Fibroblast of pulmonary artery (primary cell): ENCODE data around the gene OVCA2.

Experiments
- DNase-seq: peaks from one replicate; pipeline ENCODE4 v3.0.0-alpha.2; 2010; ENCODE audit warnings: low read depth
- H3K4me3 ChIP-seq: replicated peaks from 2 replicates; pipeline ENCODE4 v1.5.1; 2011; ENCODE audit warnings: low read depth, mild to moderate bottlenecking, control low read depth, low read length, moderate library complexity
- TF ChIP-seq, protein P1 (sequence below): IDR thresholded peaks from 2 replicates; pipeline ENCODE4 v1.5.1; 2011; ENCODE audit warnings: mild to moderate bottlenecking, control low read depth, low read length, inconsistent platforms; ENCODE audit errors: missing control alignments

Gene OVCA2

DNA sequence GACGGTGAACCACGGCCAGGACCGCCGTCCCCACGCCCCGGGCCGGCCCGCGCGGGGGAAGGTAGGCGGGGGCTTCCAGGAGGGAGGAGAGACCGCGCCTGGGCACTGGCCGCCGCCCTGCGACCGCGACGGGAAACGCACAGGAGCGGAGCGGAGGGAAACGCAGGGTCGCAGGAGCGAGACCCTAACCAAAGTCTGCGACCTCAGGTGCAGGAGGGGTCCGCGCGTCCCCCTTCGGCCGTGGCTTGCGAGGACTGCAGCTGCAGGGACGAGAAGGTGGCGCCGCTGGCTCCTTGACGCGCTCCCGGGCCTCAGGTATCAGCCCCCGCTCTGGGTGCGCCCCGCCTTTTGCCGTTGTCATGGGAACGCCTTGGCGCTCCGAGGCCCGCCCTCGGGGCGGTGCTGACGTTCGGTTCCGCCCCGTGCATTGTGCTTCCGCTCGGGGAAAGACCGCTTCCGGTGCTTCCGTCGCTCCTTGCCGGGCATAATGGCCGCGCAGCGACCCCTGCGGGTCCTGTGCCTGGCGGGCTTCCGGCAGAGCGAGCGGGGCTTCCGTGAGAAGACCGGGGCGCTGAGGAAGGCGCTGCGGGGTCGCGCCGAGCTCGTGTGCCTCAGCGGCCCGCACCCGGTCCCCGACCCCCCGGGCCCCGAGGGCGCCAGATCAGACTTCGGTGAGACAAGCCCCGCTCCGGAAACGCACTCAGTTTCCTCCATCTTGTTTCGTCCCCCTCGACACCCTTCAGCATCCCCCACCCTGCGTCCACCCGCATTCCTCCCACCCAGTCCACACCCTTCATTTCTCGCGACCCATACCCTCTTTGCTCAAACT is at the start of gene OVCA2:
OVCA2 (plus strand) TSS at position 462 of the 829 bp plus-strand sequence; CDS start at position 488, 26 bp downstream.
- H3K4me3 ChIP-seq, result peak within 1 kb of the TSS; percentile 94
- TF ChIP-seq, protein P1, sequence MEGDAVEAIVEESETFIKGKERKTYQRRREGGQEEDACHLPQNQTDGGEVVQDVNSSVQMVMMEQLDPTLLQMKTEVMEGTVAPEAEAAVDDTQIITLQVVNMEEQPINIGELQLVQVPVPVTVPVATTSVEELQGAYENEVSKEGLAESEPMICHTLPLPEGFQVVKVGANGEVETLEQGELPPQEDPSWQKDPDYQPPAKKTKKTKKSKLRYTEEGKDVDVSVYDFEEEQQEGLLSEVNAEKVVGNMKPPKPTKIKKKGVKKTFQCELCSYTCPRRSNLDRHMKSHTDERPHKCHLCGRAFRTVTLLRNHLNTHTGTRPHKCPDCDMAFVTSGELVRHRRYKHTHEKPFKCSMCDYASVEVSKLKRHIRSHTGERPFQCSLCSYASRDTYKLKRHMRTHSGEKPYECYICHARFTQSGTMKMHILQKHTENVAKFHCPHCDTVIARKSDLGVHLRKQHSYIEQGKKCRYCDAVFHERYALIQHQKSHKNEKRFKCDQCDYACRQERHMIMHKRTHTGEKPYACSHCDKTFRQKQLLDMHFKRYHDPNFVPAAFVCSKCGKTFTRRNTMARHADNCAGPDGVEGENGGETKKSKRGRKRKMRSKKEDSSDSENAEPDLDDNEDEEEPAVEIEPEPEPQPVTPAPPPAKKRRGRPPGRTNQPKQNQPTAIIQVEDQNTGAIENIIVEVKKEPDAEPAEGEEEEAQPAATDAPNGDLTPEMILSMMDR, result peak; percentile 34
- peak; percentile 95 for DNase-seq

DNA sequence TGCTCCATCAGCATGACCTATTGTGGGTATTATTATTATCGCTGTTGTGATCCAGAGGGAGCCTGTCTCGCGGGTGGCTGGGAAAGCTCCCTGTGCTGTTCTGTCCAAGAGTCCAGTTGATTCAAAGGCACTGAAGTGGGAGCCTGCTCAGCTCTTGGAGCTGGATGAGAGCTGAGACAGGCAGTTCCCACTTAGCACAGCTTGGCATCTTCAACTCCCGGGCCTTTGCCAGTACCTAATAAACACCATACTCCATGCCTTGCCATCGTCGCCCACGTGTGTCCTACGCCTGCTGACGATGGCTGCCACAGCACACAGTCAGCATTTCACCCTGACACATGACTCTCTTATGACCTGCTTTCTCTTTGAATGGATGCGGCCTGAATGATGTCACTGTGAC is 49.3 kb upstream of the OVCA2 start:
- no peak overlapping the region for H3K4me3 ChIP-seq
- TF ChIP-seq, protein P1, result no peak
- no peak for DNase-seq

DNA sequence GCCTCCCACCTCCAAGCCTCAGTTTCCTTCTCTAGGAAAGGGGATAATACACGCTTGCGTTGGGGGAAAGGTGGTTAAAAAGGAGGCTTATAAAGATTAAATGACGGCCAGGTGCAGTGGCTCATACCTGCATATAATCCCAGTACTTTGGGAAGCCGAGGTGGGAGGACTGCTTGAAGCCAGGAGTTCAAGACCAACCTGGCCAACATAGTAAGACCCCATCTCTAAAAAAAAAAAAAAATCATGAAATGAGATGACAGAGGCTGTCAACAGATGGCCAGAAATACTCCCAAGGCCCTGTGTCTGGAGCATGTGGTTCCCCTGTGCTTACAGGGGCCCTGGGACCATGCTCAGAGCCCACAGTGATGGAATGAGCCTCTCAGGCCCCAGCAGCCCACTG is 47.1 kb upstream of the OVCA2 start:
- TF ChIP-seq, protein P1, result no peak
- DNase-seq, result no peak
- H3K4me3 ChIP-seq, result no peak overlapping the region

DNA sequence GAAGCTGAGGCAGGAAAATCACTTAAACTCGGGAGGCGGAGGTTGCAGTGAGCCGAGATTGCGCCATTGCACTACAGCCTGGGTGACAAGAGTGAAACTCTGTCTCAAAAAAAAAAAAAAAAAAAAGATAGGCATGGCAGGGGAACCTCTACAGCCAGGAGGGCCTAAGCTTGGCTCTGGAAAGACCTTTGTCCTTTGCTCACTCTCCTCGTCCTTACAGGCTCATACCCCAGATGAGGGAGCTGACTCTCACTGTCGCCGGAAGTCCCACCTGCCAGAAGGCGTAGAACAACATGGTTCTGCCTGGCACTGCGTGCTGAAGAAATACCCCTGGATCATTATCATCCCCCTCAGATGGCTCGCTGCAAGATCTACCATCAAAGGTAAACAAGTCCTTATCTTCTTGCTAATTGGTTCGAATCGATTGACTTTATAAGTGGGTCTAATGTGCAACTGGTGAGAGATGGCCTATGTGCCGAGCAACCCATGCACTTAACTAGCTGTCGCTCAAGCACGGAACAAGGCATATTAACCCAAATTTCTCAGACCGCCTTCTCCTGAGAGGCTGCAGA is 46.4 kb upstream of the OVCA2 start:
- DNase-seq, result no peak
- TF ChIP-seq, protein P1, result no peak
- no peak overlapping the region for H3K4me3 ChIP-seq

DNA sequence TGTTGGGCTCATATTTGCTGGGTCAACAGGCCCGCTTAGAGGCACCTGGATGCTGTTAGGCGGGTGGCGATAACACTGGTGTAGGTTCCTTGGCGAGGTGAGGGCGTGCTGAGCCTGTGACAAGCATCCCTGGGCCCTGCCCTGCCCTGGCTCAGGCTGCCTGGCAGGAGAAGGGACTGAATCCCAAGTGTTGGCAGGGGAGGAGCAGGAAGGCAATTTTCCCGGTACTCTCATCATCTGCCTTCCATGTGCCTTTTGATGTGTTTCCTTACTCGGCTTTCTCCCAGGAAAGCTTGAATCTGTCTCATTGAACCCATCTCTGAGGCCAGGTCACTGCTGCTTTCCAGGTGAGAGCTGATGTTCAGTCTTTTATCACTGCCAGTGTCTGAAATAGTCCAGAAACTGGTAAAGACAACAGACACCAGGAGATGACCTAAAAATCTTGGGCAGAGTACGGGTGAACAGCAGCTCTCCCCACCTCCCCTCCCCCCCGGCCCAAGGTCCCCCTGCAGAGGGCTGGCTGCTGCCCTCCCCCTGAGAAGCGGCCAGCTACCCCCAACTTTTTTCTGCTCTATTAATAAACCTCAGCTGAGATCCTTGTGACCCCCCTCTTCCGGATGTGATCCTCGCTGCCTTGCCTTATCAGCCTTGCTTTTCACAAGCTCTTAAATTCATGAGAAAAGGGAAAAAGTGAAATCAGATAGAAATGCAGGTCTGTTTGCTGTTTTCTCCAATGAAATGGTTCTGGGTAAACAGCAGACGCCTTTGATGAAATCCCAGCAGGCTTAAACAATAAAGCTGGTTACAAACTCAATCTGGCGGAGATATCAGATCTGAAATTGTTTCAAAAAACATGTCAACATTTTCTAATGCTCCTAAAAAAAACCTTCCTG is 45.7 kb upstream of the OVCA2 start:
- TF ChIP-seq, protein P1, result no peak
- DNase-seq, result no peak
- H3K4me3 ChIP-seq, result no peak overlapping the region

DNA sequence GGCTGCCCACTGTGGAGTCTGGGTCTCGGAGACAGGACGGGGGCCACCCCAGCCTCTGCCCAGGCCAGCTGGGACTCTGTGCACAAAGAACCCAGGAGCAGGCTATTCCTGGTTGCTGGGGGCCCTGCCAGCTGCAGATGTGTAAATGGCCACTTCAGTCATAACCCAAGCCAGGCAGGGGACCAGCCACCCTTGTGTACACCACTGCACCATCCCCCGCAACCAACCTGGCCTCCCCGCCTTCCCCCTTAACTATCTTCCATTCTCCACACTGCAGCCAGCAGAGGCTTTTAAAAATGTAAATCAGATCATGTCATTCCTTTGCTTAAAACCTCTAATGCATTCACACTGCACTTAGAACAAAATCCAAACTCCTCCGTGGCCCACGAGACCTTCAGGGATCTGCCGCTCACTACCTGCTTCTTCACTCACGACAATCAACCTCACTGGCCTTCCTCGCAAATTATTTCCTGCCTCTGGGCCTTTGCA is 45.0 kb upstream of the OVCA2 start:
- TF ChIP-seq, protein P1, result no peak
- DNase-seq, result no peak
- no peak overlapping the region for H3K4me3 ChIP-seq
